Neural progenitor cell (in vitro differentiated cells): ENCODE results near the gene CD81.

Source experiments
- EZH2 ChIP-seq: fragments of 200-600 bp; sonication (generic); IDR thresholded peaks from 2 replicates; pipeline ENCODE4 v1.6.1; 2017; ENCODE audit warnings: antibody characterized with exemption, mild to moderate bottlenecking, moderate library complexity
- TF ChIP-seq, protein P1 (sequence below): fragments of 200-600 bp; sonication (generic); IDR thresholded peaks from 2 replicates; pipeline ENCODE4 v1.5.1; 2017; ENCODE audit warnings: antibody characterized with exemption, mild to moderate bottlenecking

DNA sequence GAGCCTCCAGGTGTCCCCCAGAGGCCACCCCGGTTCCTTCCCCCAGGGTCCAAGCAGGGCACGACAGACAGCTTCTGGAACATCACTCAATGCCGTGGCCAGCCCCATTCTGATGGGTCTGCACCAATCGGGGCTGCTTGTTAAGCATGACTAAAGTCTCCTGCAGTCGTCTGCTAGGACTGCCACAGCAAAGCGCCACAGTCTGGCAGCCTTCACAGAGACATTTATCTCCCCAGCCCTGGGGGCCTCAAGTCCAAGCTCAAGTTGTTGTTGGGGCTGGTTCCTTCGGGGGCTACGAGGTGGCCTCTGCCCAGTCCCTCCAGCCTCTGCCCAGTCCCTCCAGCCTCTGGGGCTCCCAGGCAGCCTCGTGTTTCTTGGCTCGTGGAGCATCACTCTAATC is 14.0 kb upstream of the CD81 start:
- TF ChIP-seq, protein P1, sequence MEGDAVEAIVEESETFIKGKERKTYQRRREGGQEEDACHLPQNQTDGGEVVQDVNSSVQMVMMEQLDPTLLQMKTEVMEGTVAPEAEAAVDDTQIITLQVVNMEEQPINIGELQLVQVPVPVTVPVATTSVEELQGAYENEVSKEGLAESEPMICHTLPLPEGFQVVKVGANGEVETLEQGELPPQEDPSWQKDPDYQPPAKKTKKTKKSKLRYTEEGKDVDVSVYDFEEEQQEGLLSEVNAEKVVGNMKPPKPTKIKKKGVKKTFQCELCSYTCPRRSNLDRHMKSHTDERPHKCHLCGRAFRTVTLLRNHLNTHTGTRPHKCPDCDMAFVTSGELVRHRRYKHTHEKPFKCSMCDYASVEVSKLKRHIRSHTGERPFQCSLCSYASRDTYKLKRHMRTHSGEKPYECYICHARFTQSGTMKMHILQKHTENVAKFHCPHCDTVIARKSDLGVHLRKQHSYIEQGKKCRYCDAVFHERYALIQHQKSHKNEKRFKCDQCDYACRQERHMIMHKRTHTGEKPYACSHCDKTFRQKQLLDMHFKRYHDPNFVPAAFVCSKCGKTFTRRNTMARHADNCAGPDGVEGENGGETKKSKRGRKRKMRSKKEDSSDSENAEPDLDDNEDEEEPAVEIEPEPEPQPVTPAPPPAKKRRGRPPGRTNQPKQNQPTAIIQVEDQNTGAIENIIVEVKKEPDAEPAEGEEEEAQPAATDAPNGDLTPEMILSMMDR = no peak
- no peak for TF ChIP-seq EZH2
